ENCODE data around the gene RNF4.
"Not testable (repeated sequence)": the region's sequence is repeated elsewhere in the genome, so short reads cannot be mapped to it uniquely, and the experiment has no call there.

RNF4 gene, protein sequence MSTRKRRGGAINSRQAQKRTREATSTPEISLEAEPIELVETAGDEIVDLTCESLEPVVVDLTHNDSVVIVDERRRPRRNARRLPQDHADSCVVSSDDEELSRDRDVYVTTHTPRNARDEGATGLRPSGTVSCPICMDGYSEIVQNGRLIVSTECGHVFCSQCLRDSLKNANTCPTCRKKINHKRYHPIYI

DNA sequence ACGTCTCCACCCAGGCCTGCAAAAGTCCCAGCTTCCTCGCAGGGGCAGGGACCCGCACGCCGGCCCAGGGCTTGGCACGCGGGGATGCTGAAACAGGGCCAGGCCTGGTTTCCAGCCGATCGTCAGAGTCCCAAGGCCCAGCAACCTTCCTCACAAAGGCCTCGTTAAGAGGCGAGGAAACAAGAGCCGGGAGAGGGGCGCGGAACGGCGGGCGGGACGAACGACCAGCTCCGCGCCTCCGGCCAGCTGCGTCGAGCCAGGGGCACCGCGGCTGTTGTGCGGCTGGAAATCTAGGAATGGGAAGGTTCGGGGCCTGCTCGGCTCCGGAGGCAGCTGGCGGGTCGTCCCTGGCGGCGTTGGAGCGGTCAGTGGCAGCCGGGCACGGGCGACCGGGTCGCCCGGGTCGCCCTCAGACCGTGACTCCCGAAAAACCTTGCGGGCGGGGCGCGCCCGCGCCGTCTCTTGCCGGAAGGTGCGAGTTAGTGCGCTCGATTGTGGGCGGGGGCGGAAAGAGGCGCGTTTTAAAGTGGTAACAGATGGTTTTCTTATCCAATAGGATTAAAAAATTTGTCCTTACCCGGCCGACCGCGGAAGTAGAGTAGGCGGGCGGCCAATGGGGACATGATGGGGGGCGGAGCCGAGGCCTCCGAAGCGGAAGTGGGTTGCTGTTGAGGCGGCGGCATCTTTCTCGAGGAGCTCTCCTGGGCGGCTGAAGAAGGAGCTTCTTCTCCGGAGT is at the start of gene RNF4:
Gene RNF4, plus strand, starts transcription at position 651 of the 736 bp plus-strand sequence. CDS start 21,388 bp downstream, outside the sequence.
- peak; percentile 96 for DNase-seq

DNA sequence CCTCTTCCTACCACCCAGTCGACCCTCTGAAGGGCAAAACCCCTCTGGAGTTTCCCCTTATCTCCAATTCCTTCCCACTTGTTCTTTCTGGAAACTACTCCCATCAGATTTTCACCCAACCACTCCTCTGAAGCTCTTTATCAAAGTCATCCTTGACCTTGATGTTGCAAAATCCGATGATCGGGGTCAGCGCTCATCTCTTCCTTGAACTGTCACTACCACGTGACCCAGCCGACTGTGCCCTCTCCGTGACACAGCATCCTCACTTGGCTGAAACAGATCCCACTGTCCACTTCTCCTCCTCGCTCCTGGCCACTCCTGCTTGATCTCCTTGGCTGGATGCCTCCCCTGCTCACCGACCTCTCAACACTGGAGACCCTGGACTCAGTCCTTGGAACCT is 49.1 kb upstream of the RNF4 start:
- DNase-seq: no peak

DNA sequence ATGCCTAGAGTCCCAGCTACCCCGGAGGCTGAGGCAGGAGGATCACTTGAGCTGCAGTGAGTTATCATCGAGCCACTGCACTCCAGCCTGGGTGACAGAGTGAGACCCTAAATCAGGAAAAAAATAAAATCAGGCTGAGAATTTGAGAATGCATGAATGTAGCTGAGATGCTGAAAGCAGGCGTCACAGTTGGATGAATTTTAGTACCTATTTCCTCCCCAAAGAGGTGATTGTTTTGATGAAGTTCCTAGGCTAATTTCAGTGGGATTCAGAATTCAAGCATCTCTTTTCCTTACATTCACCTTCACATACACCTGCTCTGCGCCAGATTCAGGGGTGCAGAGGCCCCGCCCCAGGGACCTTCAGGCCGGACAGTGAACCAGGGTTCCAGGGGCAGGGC is 47.0 kb upstream of the RNF4 start:
- no peak for DNase-seq

DNA sequence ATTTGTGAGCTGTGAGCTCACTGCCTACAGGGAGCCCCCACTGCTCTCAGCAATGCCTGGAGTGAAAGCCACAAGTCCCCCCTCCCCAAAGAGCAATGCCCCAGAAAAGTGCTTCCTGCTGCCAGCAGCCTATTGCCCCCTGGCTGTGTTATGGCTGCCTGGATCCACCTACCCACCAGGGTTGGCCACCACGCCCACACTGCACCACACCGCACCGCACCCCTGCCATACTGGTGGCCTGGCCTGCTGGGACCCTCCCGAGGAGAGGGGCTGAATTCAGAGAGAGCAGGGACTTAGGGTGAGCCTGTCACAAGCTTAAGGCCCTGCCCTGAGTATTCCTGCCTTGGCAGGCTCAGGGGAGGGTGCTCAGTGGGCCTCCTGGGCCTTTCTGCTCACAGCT is 45.8 kb upstream of the RNF4 start:
- DNase-seq: no peak

DNA sequence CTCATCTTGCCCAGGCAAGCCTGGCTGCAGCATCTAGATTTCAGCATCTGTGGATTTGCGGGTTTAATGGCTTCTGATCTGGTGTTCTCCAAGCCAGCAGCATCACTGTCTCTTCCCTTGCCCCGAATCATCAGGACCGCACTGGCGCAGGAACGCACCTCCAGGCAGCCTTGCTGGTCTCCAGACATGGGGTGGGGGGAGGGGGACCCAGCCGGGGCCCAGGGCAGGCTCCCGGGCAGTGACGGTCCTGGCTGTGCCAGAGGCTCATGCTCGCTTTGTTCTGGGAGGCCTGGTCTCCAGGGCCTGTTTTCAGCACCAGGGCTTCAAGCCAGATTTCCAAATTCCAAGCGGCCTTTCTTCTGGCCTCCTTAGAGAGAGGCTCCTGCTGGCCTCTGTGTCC is 45.2 kb upstream of the RNF4 start:
- DNase-seq: no peak

DNA sequence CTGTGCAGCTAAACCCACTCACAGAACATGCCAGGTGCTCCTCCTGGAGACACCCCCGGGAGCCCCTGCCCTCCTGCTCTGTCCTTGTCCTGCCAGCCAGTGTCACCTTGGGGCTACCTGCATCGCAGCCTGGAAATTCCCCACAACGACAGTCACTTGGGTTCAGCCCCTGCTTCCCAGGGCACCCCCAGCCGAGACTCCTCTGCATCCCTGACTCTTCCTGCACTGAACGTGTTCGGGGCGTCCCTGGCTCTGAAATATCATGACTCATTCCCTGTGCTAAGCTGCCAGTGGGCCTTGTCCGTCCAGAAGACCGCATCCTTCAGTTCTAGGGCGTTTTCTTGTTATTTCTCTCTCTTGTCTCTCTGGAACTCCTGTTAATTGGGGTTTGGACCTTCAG is 44.3 kb upstream of the RNF4 start:
- no peak for DNase-seq

DNA sequence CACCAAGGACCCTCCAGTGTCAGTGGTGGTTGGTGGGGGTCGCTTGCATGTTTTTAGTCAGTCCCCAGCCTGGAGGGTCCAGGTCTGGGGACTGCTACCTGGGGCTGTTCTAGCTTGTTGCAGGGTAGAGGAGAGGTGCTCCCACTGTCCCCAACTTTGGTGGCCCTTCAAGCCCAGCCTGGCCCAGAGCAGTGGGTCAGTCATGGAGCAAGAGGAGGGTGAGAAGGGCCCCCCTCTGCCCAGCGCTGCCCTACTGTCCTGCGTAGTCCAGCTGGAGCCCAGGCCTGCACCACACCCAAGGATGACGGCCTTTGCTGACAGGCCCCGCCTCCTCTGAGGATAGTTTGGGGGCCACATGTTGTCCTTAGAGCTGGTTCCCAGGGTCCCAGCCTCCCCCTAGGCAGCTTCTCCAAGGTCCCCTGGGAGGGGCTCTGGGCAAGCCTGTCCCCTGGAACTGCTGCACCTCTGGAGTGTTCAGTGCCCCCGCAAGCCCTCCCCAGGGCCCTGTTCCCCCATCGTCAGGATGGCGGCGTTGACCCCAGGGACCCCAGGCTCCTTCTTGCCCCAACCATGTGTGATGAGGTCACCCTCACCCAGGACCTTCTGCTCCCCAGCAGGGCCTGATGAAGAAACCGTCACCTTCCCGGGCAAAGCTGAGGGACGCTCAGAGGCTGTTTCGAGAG is 43.4 kb upstream of the RNF4 start:
- DNase-seq: no peak

DNA sequence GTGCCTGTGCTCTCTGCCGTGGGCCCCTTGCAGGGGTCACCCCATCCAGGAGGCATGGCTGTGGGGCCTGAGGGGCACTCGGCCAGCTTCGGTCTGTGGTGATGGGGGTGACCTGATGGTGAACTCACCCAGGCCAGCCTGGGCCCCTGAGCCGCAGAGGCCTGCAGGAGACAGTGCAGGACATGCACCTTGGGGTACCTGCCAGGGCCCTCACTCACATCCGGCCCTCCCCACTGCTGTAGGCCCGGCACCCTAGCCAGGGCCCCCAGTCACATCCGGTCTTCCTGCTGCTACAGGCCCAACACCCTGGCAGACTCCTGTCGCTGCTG is 42.9 kb upstream of the RNF4 start:
- DNase-seq: no peak

DNA sequence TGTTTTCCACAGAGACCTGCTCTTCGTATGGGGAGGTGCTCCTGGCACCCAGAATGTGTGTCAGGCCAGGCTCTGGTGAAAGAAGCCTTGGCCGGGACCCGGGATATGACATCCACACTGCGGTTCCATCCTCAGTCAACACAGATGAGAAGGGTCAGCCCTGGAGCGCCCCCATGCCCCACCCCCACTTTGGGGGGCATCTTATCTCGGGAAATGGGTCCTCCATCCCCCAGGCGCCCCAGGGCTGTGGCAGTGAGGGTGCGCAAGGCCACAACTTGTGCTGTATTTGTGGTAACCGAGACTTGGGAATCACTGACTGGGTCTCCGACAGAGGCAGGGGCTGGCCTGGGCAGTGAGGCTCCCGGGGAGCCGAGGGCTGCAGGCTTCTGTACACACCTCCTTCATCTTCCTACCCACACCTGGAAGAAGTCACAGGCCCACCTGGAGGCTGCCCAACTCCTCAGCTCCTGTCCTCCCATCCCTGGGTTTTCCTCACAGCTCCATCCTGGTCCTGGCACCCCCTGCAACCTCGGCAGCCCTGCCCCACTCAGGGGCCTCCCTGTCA is 42.1 kb upstream of the RNF4 start:
- no peak for DNase-seq

DNA sequence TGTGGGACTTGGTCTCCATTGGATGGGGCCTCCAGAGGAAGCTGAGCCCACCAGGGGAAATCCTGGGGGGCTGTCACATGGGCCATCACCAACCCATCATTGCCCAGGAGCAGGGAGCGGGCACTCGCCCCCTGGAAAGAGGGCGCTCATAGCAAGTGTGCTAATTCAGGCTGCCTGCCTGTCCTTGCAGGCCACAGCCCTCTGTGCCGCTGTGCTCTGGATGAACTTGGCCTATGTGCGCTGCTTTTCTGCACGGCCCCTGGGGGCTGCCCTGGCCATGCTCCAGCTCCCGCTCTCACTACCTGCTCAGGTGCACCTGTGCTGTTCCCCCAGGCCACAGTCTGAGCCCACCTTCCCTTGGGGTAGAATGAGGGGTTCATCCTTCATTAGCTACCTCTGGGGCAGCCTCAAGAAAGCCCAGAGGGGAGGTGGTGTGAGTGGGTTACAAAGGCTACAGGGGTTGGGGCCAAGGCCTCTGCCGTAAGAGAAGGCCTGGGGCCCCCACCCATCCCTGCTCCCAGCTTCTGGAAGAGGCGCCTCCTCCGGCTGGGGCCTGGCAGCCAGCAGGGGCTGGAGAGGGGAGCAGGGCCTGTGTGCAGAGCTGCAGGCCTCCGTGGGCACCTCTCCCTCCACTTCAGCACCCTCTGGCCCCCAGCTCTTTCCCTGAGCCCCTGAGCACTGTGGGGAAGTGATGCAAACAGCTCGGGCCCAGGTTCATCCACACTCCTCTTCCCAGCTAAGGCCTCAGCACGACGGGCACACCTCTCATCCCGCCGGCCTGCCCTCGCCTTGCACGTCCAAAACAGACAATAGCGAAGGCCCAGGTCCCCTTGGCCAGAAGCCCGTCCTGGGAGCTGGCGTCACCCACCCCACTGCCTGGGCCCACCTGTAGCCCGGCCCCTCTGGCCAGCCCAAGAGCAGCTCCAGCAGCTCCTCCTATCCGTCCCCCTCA is 41.2 kb upstream of the RNF4 start:
- DNase-seq: no peak

DNA sequence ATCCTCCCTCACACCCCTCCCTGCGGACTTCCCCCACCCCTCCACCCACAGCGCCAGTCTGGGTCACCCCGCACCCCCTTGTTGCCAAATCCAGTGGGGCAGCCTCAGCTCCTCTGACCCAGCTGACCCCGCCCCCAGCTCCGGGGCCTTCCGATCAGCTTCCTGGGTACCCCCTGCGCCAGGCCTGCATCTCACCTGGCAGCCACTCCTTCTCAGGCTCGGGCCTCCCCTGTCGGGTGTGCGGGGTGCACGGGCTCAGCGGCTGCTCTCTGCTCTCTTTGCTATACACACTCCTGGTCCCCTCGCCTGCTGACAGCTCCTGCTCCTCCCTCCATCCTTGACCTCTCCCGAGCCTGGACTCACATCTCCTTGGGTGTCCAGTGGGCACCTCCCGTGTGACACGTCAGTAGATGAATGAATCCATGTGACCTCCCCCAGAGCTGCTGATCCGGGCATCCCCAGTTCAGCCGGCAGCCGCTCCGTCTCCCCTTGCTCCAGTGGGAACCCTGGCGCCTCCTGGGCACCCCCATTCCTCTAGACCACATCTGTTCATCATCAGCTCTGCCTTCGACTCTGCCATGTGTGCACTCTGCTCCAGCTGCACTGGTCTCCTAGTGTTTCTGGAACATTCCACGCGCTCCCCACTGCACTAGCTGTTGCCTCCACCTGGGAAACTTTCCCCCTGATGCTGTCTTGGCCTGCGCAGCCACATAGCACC is 40.3 kb upstream of the RNF4 start:
- DNase-seq: no peak

DNA sequence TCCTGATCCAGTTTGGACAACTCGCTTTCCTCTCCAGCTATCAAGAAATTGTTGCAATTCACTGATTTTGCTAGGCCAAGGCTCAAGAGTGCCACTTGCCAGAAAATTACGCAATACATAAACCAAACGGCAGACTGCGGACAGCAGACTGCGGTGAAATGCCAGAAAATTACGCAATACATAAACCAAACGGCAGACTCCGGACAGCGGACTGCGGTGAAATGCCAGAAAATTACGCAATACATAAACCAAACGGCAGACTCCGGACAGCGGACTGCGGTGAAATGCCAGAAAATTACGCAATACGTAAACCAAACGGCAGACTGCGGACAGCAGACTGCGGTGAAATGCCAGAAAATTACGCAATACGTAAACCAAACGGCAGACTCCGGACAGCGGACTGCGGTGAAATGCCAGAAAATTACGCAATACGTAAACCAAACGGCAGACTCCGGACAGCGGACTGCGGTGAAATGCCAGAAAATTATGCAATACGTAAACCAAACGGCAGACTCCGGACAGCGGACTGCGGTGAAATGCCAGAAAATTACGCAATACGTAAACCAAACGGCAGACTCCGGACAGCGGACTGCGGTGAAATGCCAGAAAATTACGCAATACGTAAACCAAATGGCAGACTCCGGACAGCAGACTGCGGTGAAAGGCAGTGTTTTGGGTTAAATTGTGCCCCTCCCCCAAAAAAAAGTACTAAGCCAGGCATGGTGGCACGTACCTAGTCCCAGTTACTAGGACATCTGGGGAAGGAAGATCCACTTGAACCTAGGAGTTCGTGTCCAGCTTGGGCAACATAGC is 38.8 kb upstream of the RNF4 start:
- not testable (repeated sequence) for DNase-seq

DNA sequence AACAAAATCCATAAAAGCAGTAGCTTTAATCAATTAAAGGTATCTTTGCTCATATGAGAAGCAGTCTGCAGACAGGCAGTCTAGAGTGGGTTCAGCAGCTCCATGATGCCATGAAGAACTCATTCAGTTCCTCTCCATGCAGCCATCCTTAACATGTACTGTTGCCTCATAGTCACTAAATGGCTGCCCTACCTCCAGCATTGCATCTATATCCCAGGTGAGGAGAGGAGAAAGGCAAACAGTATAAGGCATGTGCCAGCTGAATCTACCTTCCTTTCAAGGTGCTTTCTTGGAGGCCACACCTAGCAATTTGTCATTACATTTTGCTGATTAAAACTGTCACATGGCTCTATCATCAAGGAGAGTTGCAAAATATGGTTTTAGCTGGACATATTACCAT is 36.9 kb upstream of the RNF4 start:
- no peak for DNase-seq

DNA sequence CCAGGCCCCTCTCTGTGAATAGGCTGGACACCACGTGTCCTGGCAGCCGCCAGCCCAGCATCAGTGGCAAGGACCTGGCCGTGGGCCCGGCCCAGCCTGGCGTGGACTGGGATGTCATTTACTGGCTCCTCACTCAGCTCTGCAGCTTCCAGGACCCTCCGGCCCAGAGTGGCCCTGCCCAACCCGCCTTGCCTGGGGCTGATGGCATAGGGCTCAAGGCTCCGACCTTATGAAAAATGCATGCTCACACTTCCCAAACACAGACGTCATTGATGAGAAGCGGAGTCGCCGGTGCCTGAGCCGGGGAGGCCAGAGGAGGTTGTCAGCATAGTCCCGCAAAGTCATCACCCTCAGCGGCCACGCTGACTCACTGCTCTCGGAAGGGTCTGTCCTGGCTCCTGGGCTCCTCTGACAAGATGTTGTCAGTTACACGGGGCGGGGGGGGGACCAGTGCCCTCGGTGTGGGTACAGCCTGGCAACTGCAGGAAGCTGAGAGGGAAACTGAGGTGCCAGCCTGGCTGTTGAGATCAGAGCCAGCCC is 35.8 kb upstream of the RNF4 start:
- no peak for DNase-seq

DNA sequence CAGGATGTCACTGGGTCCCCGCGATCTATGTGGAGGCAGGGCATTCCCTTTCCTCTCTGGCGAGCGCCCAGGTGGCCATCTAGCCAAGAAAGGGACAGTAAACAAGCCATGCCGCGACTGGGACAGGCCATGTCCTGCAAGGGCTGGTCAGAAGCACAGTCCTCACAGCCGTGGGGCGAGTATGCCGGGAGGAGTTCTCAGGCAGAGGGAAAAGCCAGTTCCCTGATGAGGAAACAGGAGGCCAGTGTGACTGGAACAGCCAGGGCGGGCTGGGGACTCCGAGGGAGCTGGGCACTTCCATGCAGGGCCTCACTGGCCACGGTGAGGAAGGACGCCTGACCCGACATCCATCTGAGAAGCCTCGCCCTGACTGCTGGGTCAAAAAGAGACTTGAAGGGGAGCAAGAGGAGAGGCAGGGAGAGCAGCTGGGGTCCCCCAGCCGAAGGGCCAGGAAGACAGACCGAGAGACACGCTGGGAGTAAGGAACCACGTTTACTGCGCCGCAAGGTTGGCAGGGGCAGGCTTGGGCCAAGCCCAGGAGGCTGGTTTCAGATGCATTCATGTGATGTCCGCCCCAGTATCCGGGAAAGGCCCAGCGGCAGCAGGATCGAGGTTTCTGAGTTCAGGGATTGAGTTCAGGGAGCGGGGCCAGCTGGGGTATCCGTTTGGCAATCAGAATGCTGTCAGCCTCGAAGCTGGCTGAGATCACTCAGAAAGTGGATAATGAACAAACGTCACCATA is 35.1 kb upstream of the RNF4 start:
- DNase-seq: no peak

DNA sequence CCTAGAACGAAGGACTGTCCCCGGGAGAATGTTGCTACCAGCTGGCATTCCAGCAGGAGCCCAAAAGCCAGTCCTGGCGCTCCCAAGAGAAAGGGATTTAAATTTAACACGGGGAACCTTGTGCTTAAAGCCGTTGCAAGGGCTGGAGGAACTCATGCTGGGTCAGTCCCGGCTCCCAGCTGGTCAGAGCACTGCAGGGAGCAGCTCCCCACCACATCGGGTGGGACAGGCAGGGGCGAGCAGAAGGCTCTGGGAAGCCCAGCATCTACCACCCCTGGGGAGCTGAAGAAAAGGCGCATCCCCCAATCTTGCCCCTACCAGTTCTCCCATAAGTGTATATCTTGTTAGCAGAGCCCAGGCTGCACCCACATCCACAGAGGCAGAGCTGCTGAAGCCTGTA is 34.5 kb upstream of the RNF4 start:
- no peak for DNase-seq

DNA sequence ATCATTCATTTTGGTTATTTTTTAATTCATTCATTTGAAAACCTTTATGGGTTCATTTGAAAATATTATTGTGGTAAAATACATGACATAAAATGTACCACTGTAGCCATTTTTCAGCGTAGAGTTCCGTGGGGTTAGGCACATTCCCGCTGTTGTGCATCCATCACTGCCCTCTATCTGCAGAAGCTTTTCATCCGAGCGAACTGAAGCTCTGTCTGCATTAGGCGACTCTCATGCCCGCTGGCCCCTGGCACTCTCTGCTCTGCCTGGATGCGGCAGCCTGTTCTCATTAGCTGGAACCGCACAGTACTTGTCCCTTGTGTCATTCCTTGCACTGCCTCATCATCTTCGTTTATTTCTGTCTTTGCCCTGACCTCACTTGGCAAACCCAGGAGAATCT is 32.6 kb upstream of the RNF4 start:
- DNase-seq: no peak

DNA sequence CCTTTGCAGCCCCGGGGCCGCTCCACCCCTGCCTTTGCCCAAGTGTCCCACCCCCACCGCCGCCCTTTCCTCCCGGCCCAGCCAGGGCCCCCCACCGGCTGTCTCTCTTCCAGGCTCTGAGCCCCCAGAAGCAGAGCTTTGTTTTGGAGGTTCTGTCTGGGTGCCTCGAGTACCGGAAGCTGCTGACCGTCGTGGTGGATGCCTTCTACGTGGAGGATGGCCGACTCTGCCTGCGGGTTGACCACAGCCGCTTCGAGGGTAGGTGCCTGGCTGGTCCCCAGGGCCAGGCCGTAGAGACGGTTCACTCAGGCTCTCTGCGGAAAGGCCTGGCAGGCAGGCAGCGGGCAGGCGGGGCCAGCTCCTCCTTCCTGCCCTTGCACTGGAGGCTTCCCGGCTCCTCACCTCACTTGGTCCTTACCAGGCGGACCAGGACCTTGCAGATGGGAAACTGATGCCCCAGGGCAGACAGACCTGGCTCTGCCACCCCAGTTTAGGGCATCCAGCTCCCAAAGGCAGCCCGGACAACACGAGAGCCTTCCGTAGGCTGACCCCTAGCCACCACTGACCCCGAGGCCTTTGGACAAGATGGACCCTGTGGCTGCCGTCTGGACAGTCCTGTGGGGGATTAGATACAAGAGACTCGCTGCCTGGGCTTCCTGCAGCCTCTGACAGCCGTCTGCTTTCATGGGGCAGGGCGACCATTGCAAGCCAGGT is 32.0 kb upstream of the RNF4 start:
- DNase-seq: no peak

DNA sequence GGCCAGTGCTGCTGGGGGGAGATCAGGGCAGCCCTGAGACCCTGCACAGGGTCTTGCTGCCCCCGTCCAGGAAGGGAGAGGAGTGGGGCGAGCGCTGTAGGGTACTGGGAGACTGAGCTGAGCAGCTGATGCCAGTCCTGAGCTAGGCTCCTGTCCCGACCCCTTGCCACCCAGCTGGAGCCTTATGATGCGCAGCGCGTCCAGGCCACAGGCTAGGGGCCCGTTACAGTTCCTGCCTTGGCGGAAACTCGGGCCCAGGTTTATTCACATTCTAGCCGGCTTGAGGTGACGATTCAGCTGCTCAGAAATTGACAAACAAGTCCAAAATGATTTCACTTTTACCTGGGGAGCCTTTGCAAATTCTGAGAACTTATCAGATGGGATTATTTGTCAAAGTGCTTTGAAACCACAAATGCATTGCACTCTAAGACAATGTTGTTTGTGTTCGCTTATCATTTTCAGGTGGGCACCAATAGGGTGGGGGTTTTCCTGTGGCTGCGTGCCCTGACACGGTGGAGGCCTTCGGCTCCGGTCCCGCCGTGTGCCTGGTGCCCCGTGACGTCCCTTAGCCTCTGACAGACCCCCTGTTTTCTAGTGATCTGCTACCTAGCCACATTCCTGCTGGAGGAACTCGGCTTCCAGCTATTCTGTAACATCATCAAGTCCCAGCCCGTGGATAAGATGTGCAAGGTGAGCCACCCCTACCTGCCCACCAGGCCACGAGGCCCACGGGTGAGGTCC is 31.3 kb upstream of the RNF4 start:
- no peak for DNase-seq

Data from CD4-positive, alpha-beta T cell treated with Interleukin-17A for 4 hours (primary cell).